ENCODE data around the gene SFXN1. TPM values are rescaled to one million over a fixed set of nuclear protein-coding genes. Genes with fewer than 3 reads are reported as not detected.

The SFXN1 gene
- total and polyA plus RNA-seq, 9 donors: 15.4 to 22.7 (median 20.5) TPM

Other genes starting within 250 kb of the SFXN1 start
- gene DRD1, start 34.4 kb upstream of the SFXN1 start, total RNA-seq: under 0.01 TPM
- gene DRD1, start 34.4 kb upstream of the SFXN1 start, polyA plus RNA-seq (ENCODE audit: insufficient read depth in 1 of 8, insufficient read length in 8 of 8, low replicate concordance in 1 of 8): under 1 TPM in 4 of 8 donors, not detected in 4; 0.05 to 0.16 (median 0.07) TPM
- 0.35 TPM for gene HRH2, start 179.5 kb downstream of the SFXN1 start, total RNA-seq
- gene HRH2, start 179.5 kb downstream of the SFXN1 start, polyA plus RNA-seq (ENCODE audit: insufficient read depth in 1 of 8, insufficient read length in 8 of 8, low replicate concordance in 1 of 8): 1 to 10 TPM in 3 of 8 donors, under 1 TPM in 5; 0.76 to 1.5 (median 0.93) TPM

Measured in muscle of leg (tissue), 9 donors.